Stimulated activated naive CD8-positive, alpha-beta T cell treated with anti-CD3 and anti-CD28 coated beads, Interleukin-15, amount 100 ng/mL, for 72 hours (primary cell): ENCODE data around the gene CYP46A1.

Experiments used
- ATAC-seq: fragments of 150-1000 bp; cut with Tn5 transposase; 2 replicates; pipeline ENCODE4 v1.10.0; 2021; ENCODE audit warnings: mild to moderate bottlenecking, moderate library complexity
- DNase-seq, 2 donors: peaks; one replicate each; pipeline ENCODE4 v3.0.0; 2021 to 2022
- H3K27ac Mint-ChIP-seq, 2 donors: one replicate each; pipeline ENCODE4 v1.8.0; 2022; ENCODE audit warnings: mild to moderate bottlenecking in 2 of 2, mixed read lengths in 2 of 2, moderate library complexity in 2 of 2
- H3K27me3 Mint-ChIP-seq: one replicate; pipeline ENCODE4 v1.8.0; 2022; ENCODE audit warnings: mixed read lengths
- H3K4me1 Mint-ChIP-seq: one replicate; pipeline ENCODE4 v1.8.0; 2022; ENCODE audit warnings: mild to moderate bottlenecking, mixed read lengths
- H3K4me3 Mint-ChIP-seq, 2 donors: one replicate each; pipeline ENCODE4 v1.8.0; 2022; ENCODE audit warnings: mild to moderate bottlenecking in 2 of 2, mixed read lengths in 2 of 2, moderate library complexity in 1 of 2
- H3K9me3 Mint-ChIP-seq, 2 donors: one replicate each; pipeline ENCODE4 v1.8.0; 2022; ENCODE audit warnings: mixed read lengths in 2 of 2

Gene CYP46A1

DNA sequence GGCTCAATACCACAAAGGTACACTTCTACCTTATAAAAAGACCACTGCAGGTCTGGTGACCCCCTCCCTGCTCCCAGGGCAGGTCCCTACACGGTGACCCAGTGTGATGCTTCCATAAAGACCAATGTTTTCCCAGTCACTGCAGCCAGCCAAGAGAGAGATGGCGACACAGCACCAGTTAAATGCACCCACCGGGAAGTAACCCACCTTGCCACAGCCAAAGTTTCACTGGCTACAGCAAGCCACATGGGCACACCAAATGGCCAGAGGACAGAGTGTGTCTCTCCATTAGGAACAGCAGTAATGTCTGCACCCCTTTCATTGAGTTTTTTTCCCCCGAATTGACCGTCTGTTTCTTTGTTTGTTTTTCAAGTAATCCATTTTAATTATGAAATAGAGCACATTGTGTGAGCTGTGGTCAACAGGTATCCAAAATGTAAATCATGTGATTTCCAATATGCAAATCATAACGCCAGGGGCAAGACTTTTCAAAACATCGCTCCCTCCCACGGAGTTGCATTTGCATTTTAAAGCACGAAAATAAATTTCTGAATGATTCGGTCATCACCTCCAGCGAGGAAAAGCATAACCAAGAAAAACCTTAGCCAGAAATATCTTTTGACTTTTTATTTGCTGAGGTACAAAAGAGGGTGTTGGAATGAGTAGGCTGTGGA lies 60.2 kb downstream of the CYP46A1 start:
- peaks cover 16% of the 10 kb centered on the region for H3K4me1 Mint-ChIP-seq
- H3K4me3 Mint-ChIP-seq, result no peak overlapping the region
- H3K27ac Mint-ChIP-seq, result no peak overlapping the region
- no peak for ATAC-seq
- no peaks in the 10 kb centered on the region for H3K9me3 Mint-ChIP-seq
- H3K27me3 Mint-ChIP-seq, result peaks cover 37% of the 10 kb centered on the region
- no peak for DNase-seq

- DNase-seq, result no peak
- Mint-ChIP-seq H3K9me3 (no peaks in the 10 kb centered on the region), H3K4me1 (peaks cover 16% of the 10 kb centered on the region), H3K27me3 (peaks cover 32% of the 10 kb centered on the region), H3K27ac (no peak overlapping the region), H3K4me3 (no peak overlapping the region)
- no peak for ATAC-seq
These were observed 60.8 kb downstream of the CYP46A1 start for GRCh38 chr14:99744873-99745224.

DNA sequence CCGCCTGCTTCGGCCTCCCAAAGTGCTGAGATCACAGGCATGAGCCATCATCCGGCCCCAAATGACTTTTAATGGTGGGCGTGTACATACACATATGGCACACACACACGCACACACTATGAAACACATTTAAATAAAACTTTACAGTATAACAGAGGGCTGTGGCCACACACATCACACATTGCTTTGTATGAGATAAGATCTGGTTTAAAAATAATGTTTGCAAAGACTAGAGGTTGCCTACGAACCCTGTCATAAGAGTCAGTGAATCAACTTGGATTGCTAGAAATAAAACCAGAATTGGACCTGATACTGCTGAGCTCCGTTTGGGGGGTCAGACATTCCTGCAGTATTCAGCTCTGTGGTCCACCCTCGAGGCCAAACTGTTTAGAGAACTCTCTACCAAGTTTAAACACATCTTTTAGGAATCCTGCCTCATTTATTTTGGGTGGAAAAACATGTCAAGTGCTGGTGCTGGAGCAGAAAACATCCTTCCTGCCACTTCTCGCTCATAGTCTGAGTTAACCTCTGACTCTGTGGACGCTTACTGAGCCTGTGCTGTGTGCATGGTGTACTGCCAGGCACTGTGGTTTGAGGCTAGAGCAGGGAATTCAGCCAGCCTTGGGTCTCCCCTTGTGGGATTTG lies 61.3 kb downstream of the CYP46A1 start:
- H3K4me1 Mint-ChIP-seq, result peaks cover 16% of the 10 kb centered on the region
- no peaks in the 10 kb centered on the region for H3K9me3 Mint-ChIP-seq
- ATAC-seq (no peak), DNase-seq (no peak)
- H3K4me3 Mint-ChIP-seq, result no peak overlapping the region
- no peak overlapping the region for H3K27ac Mint-ChIP-seq
- H3K27me3 Mint-ChIP-seq, result peaks cover 28% of the 10 kb centered on the region

DNA sequence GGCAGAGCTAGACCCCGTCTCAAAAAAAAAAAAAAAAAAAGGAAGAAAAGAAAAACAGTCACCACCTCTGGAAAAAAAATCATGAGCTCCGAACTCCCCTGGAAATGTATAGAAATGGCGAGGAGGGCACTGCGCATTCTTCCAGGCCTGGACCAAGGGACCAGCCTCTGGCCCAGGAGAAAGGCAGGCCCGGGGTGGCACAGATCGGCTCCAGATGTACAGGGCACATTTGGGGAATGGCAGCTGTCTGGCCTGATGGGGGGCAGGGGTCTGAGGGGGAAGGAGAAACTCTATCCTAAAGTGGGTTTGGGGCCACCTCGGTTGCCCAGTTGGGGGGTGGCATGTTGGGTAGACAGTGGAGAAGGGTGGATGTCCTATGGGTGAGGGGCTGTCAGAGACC lies 63.1 kb downstream of the CYP46A1 start:
- H3K27me3 Mint-ChIP-seq, result peaks cover 31% of the 10 kb centered on the region
- peak overlapping the region in 1 of 2 donors; percentile 37 for H3K4me3 Mint-ChIP-seq
- ATAC-seq (no peak), DNase-seq (no peak)
- H3K9me3 Mint-ChIP-seq, result no peaks in the 10 kb centered on the region
- H3K4me1 Mint-ChIP-seq, result peaks cover 22% of the 10 kb centered on the region
- no peak overlapping the region for H3K27ac Mint-ChIP-seq

DNA sequence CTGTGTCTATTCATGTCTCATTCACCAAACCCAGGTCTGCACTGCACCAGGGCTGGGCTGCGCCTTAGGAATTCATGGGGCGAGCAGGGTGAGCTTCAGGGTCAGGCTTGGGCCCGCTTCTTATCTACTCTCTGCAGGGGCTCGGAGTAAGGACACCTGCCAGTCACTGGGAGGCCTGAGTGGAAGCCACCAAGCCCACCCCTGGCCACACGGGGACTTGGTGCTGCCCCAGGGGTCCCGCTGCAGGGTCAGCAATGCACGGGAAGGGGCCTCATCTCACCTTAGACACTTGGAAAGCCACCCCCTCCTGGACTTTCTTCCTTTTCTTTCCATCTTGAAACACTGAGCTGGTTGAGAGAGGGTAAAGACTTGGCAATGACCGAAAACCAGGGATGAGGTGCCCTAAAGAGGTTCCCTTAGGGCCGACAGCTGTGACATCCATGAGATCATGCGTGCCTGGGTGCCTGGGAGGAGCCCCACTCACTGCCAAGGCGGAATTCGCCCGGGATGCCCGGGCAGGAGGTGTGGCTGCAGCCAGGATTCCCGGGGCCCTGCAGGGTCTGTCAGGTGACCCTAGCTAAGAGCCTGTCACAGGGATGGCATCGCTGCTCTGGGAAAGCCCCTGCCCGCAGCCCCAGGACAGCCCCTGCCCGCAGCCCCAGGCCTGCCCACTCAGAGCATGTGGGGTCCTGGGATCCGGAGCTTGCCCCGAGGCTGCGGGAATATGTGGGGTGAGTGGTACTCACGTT lies 63.7 kb downstream of the CYP46A1 start:
- H3K27me3 Mint-ChIP-seq, result peaks cover 37% of the 10 kb centered on the region
- H3K4me1 Mint-ChIP-seq, result peaks cover 28% of the 10 kb centered on the region
- ATAC-seq (no peak), DNase-seq (no peak)
- H3K27ac Mint-ChIP-seq, result peak overlapping the region in 1 of 2 donors; percentile 31
- H3K9me3 Mint-ChIP-seq, result no peaks in the 10 kb centered on the region
- no peak overlapping the region for H3K4me3 Mint-ChIP-seq

GRCh38 chr14:99748529-99748928 lies 64.4 kb downstream of the CYP46A1 start:
- H3K27ac Mint-ChIP-seq, result no peak overlapping the region
- DNase-seq (no peak), ATAC-seq (no peak)
- H3K9me3 Mint-ChIP-seq, result no peaks in the 10 kb centered on the region
- peaks cover 35% of the 10 kb centered on the region for H3K4me1 Mint-ChIP-seq
- no peak overlapping the region for H3K4me3 Mint-ChIP-seq
- H3K27me3 Mint-ChIP-seq, result peaks cover 45% of the 10 kb centered on the region

GRCh38 chr14:99749142-99749541 lies 65.0 kb downstream of the CYP46A1 start:
- DNase-seq (no peak), ATAC-seq (no peak)
- Mint-ChIP-seq H3K4me3 (no peak overlapping the region), H3K4me1 (peaks cover 41% of the 10 kb centered on the region), H3K27me3 (peaks cover 51% of the 10 kb centered on the region), H3K27ac (peak overlapping the region in 1 of 2 donors; percentile 95), H3K9me3 (no peaks in the 10 kb centered on the region)

DNA sequence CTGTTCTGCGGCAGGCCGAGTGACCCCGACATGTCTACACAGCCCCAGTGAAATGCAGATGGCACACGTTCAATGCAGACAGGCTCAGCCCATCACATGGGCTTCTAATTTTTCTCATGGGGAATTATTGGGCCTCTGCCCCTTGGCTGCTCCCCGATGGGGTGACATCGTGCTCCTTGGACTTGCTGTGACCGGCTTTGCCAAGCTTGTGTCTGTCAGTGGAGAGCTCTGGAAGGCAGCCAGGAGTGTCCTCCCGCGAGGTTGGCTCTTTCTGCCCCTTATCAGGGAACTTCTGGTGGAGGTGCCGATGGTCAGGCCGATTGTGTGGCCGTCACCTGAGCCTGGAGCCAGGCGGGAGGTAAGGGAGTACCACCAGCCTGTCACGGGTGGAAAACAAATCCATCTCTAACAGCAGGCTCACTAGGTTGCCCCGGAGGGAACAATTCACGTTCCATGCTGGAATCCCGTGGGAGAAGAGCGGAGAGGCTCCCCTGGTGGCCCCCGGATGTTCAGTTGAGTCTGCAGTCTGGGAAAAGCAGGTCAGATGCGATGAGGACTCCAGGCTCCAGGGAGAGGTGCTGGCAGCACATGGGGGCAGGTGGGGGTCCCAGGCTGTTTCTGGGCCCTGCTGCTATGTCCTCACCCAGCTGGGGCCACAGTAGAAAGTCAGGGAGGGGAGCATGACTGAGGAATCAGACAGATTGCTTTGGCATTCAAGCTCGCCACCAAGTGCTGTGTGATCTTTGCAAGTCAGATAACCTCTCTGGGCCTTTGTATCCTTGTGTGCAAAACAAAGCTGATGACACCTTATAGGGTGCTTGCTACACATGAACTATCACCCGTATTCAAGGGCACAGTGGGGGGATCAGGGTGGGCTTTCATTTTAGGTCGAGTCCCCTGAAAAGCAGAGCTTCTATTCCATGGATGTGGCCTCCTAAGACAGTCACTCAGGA lies 65.9 kb downstream of the CYP46A1 start:
- ATAC-seq, result no peak
- peaks cover 60% of the 10 kb centered on the region for H3K27me3 Mint-ChIP-seq
- H3K4me1 Mint-ChIP-seq, result peaks cover 46% of the 10 kb centered on the region
- H3K4me3 Mint-ChIP-seq, result no peak overlapping the region
- H3K9me3 Mint-ChIP-seq, result no peaks in the 10 kb centered on the region
- DNase-seq, result no peak
- peak overlapping the region; percentile 14 to 92 for H3K27ac Mint-ChIP-seq

DNA sequence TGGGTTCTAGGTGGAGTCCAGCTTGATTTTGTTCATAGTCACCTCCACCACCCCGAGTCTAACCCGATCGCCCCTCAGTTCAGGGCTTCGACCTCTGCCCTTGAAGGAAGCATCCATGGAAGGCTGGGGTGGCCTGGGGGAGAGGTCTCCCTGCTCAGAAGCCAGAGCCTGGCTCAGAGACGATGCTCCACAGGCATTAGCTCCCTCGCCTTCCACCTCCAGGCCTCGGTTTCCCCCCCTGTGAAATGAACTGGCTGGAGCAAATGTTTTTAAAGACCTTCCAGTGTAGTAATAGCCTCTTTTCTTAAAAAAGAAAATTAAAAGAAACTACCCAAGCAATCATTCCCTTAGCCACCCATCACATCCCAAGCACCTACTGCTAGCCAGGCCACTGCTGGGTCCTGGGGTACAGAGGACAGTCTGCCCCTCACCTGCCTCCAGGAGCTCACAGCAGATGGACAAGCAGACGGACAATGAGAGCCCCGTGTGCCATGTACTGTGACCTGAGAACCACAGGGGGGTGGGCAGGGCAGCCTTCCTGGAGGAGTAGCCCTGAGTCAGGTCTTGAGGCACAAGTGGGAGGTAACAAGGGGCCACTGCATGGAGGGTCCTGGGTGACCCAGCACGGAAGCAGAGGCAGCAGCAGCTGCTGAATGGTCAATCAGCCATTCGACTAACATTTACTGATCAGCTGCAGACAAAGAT lies 66.8 kb downstream of the CYP46A1 start:
- ATAC-seq (no peak), DNase-seq (no peak)
- no peaks in the 10 kb centered on the region for H3K9me3 Mint-ChIP-seq
- peaks cover 43% of the 10 kb centered on the region for H3K4me1 Mint-ChIP-seq
- peak overlapping the region in 1 of 2 donors; percentile 92 for H3K27ac Mint-ChIP-seq
- no peak overlapping the region for H3K4me3 Mint-ChIP-seq
- H3K27me3 Mint-ChIP-seq, result peaks cover 64% of the 10 kb centered on the region

GRCh38 chr14:99751539-99752485 lies 67.7 kb downstream of the CYP46A1 start:
- ATAC-seq (no peak), DNase-seq (no peak)
- Mint-ChIP-seq H3K27ac (no peak overlapping the region), H3K9me3 (no peaks in the 10 kb centered on the region), H3K4me3 (no peak overlapping the region), H3K4me1 (peaks cover 34% of the 10 kb centered on the region), H3K27me3 (peaks cover 69% of the 10 kb centered on the region)

- ATAC-seq (no peak), DNase-seq (no peak)
- peaks cover 29% of the 10 kb centered on the region for H3K4me1 Mint-ChIP-seq
- no peaks in the 10 kb centered on the region for H3K9me3 Mint-ChIP-seq
- H3K27ac Mint-ChIP-seq, result no peak overlapping the region
- H3K27me3 Mint-ChIP-seq, result peaks cover 64% of the 10 kb centered on the region
- H3K4me3 Mint-ChIP-seq, result no peak overlapping the region
These were observed 68.5 kb downstream of the CYP46A1 start for GRCh38 chr14:99752486-99753121.

- peaks cover 29% of the 10 kb centered on the region for H3K4me1 Mint-ChIP-seq
- H3K27ac Mint-ChIP-seq, result no peak overlapping the region
- no peak overlapping the region for H3K4me3 Mint-ChIP-seq
- DNase-seq (no peak), ATAC-seq (no peak)
- peaks cover 64% of the 10 kb centered on the region for H3K27me3 Mint-ChIP-seq
- no peaks in the 10 kb centered on the region for H3K9me3 Mint-ChIP-seq
These were observed 69.4 kb downstream of the CYP46A1 start for GRCh38 chr14:99753225-99754140.
